ENCODE measurements around the gene RAB34.
"Not testable (repeated sequence)": the region's sequence is repeated elsewhere in the genome, so short reads cannot be mapped to it uniquely, and the experiment has no call there.

The RAB34 gene

GRCh38 chr17:28737316-28737715, 19.6 kb upstream of the RAB34 start:
- TF ChIP-seq, protein P1, sequence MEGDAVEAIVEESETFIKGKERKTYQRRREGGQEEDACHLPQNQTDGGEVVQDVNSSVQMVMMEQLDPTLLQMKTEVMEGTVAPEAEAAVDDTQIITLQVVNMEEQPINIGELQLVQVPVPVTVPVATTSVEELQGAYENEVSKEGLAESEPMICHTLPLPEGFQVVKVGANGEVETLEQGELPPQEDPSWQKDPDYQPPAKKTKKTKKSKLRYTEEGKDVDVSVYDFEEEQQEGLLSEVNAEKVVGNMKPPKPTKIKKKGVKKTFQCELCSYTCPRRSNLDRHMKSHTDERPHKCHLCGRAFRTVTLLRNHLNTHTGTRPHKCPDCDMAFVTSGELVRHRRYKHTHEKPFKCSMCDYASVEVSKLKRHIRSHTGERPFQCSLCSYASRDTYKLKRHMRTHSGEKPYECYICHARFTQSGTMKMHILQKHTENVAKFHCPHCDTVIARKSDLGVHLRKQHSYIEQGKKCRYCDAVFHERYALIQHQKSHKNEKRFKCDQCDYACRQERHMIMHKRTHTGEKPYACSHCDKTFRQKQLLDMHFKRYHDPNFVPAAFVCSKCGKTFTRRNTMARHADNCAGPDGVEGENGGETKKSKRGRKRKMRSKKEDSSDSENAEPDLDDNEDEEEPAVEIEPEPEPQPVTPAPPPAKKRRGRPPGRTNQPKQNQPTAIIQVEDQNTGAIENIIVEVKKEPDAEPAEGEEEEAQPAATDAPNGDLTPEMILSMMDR (IDR thresholded peaks at IDR 0.05; ENCODE audit: poor library complexity, severe bottlenecking) = no peak
- Histone ChIP-seq H3K36me3 (ENCODE audit: low read depth) (no peaks in the 10 kb centered on the region), H3K4me1 (ENCODE audit: insufficient read depth, poor library complexity, severe bottlenecking) (no peaks in the 10 kb centered on the region), H3K9me3 (ENCODE audit: severe bottlenecking) (no peaks in the 10 kb centered on the region), H3K27me3 (ENCODE audit: insufficient read depth, poor library complexity, severe bottlenecking) (no peaks in the 10 kb centered on the region), H3K27ac (ENCODE audit: poor library complexity, severe bottlenecking) (no peak overlapping the region), H3K4me3 (ENCODE audit: severe bottlenecking) (no peak overlapping the region)
- DNase-seq (ENCODE audit: low spot score) (no peak), ATAC-seq (ENCODE audit: low read depth) (no peak)

DNA sequence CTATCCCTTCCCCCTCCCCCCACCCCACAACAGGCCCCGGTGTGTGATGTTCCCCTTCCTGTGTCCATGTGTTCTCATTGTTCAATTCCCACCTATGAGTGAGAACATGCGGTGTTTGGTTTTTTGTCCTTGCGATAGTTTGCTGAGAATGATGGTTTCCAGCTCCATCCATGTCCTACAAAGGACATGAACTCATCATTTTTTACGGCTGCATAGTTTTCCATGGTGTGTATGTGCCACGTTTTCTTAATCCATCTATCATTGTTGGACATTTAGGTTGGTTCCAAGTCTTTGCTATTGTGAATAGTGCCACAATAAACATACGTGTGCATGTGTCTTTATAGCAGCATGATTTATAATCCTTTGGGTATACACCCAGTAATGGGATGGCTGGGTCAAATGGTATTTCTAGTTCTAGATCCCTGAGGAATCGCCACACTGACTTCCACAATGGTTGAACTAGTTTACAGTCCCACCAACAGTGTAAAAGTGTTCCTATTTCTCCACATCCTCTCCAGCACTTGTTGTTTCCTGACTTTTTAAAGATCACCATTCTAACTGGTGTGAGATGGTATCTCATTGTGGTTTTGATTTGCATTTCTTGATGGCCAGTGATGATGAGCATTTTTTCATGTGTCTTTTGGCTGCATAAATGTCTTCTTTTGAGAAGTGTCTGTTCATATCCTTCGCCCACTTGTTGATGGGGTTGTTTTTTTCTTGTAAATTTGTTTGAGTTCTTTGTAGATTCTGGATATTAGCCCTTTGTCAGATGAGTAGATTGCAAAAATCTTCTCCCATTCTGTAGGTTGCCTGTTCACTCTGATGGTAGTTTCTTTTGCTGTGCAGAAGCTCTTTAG, 18.5 kb upstream of the RAB34 start:
- not testable (repeated sequence) for H3K27ac ChIP-seq (ENCODE audit: poor library complexity, severe bottlenecking); DNase-seq (ENCODE audit: low spot score); H3K36me3 ChIP-seq (ENCODE audit: low read depth); H3K4me3 ChIP-seq (ENCODE audit: severe bottlenecking); H3K4me1 ChIP-seq (ENCODE audit: insufficient read depth, poor library complexity, severe bottlenecking); H3K9me3 ChIP-seq (ENCODE audit: severe bottlenecking); H3K27me3 ChIP-seq (ENCODE audit: insufficient read depth, poor library complexity, severe bottlenecking); ATAC-seq (ENCODE audit: low read depth)

- Histone ChIP-seq H3K27me3 (ENCODE audit: insufficient read depth, poor library complexity, severe bottlenecking) (no peaks in the 10 kb centered on the region), H3K4me3 (ENCODE audit: severe bottlenecking) (no peak overlapping the region), H3K36me3 (ENCODE audit: low read depth) (no peaks in the 10 kb centered on the region), H3K9me3 (ENCODE audit: severe bottlenecking) (no peaks in the 10 kb centered on the region), H3K27ac (ENCODE audit: poor library complexity, severe bottlenecking) (no peak overlapping the region), H3K4me1 (ENCODE audit: insufficient read depth, poor library complexity, severe bottlenecking) (no peaks in the 10 kb centered on the region)
- TF ChIP-seq, protein P1 (IDR thresholded peaks at IDR 0.05; ENCODE audit: poor library complexity, severe bottlenecking) = no peak
- ATAC-seq (ENCODE audit: low read depth) = peak; percentile 76
- no peak for DNase-seq (ENCODE audit: low spot score)
Measured at GRCh38 chr17:28735242-28735722, 17.6 kb upstream of the RAB34 start.

- DNase-seq (ENCODE audit: low spot score) (no peak), ATAC-seq (ENCODE audit: low read depth) (no peak)
- Histone ChIP-seq H3K27ac (ENCODE audit: poor library complexity, severe bottlenecking) (no peak overlapping the region), H3K27me3 (ENCODE audit: insufficient read depth, poor library complexity, severe bottlenecking) (no peaks in the 10 kb centered on the region), H3K9me3 (ENCODE audit: severe bottlenecking) (no peaks in the 10 kb centered on the region), H3K36me3 (ENCODE audit: low read depth) (no peaks in the 10 kb centered on the region), H3K4me1 (ENCODE audit: insufficient read depth, poor library complexity, severe bottlenecking) (no peaks in the 10 kb centered on the region), H3K4me3 (ENCODE audit: severe bottlenecking) (no peak overlapping the region)
- TF ChIP-seq, protein P1 (IDR thresholded peaks at IDR 0.05; ENCODE audit: poor library complexity, severe bottlenecking) = no peak
Measured at GRCh38 chr17:28734712-28735241, 17.1 kb upstream of the RAB34 start.

DNA sequence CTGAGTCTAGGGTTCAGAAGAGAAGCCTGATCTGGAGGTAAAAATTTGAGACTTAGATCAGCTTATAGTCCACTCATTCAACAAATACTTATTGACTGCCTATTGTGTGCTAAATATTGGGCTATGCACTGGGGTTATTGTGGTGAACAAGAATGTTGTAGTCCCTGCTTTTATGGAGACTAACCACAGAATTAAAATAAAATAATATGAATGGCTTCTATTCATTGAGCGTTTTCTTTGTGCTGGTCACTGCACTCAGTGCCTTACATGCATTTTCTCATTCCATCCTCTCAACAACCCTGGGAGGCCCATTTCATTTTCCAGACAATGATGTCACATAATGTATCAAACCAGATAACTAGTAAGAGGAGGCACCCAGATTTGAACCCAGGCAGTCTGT, 15.7 kb upstream of the RAB34 start:
- Histone ChIP-seq H3K4me3 (ENCODE audit: severe bottlenecking) (no peak overlapping the region), H3K27ac (ENCODE audit: poor library complexity, severe bottlenecking) (no peak overlapping the region), H3K4me1 (ENCODE audit: insufficient read depth, poor library complexity, severe bottlenecking) (peaks cover 3% of the 10 kb centered on the region), H3K36me3 (ENCODE audit: low read depth) (no peaks in the 10 kb centered on the region), H3K9me3 (ENCODE audit: severe bottlenecking) (no peaks in the 10 kb centered on the region), H3K27me3 (ENCODE audit: insufficient read depth, poor library complexity, severe bottlenecking) (no peaks in the 10 kb centered on the region)
- ATAC-seq (ENCODE audit: low read depth) (no peak), DNase-seq (ENCODE audit: low spot score) (no peak)
- TF ChIP-seq, protein P1 (IDR thresholded peaks at IDR 0.05; ENCODE audit: poor library complexity, severe bottlenecking) = no peak
